T-helper 17 cell (primary cell): ENCODE measurements around the gene APOLD1. TPM values are rescaled to one million over a fixed set of nuclear protein-coding genes. Genes with fewer than 3 reads are reported as not detected.
"Not testable (repeated sequence)": the region's sequence is repeated elsewhere in the genome, so short reads cannot be mapped to it uniquely, and the experiment has no call there.

ENCODE experiments used
- ATAC-seq: fragments of 150-1000 bp; cut with Tn5 transposase; 2 replicates; pipeline ENCODE4 v1.10.0; 2021; ENCODE audit warnings: mild to moderate bottlenecking, moderate library complexity
- DNase-seq, 3 donors: peaks; one replicate each; pipeline versions ENCODE4 v3.0.0 to v3.0.0-alpha.2; 2020 to 2021
- H3K9me3 ChIP-seq: one replicate; pipeline ENCODE4 v1.7.0; 2013; ENCODE audit warnings: low read length, mild to moderate bottlenecking; ENCODE audit not compliant: control insufficient read depth, poor library complexity, severe bottlenecking
- H3K27ac Mint-ChIP-seq: one replicate; pipeline ENCODE4 v1.8.0; 2022; ENCODE audit warnings: mild to moderate bottlenecking, moderate library complexity, mixed read lengths
- H3K27me3 Mint-ChIP-seq: one replicate; pipeline ENCODE4 v1.8.0; 2022; ENCODE audit warnings: mixed read lengths
- H3K36me3 Mint-ChIP-seq: one replicate; pipeline ENCODE4 v1.8.0; 2022; ENCODE audit warnings: low read depth, mixed read lengths
- H3K4me1 Mint-ChIP-seq: one replicate; pipeline ENCODE4 v1.8.0; 2022; ENCODE audit warnings: mild to moderate bottlenecking, mixed read lengths
- H3K4me3 Mint-ChIP-seq: one replicate; pipeline ENCODE4 v1.8.0; 2022; ENCODE audit warnings: mild to moderate bottlenecking, moderate library complexity, mixed read lengths
- total RNA-seq, 4 donors: library from RNA in 2 of 4; stranded (reverse) in 2 of 4; gene quantifications; one replicate each; pipeline ENCODE4 v1.2.3 and lab custom pipeline; 2022 to 2026

APOLD1 gene
- total RNA-seq = 1 to 10 TPM; 3.1 to 5.1 TPM
- total RNA-seq (lab: John Stamatoyannopoulos, UW) = 3.7 to 9.0 reads per million in 2 donors

- DNase-seq = no peak
- no peak within 1 kb of the TSS for H3K27ac Mint-ChIP-seq
- no peaks in the 10 kb centered on the region for H3K9me3 ChIP-seq
Measured at GRCh38 chr12:12784911-12785814, at the start of gene APOLD1. APOLD1 (plus strand) TSS chr12:12785659; CDS start chr12:12785692, 33 bp downstream.

GRCh38 chr12:12736759-12737676, 48.4 kb upstream of the APOLD1 start:
- H3K4me3 Mint-ChIP-seq = peak overlapping the region; percentile 81
- no peaks in the 10 kb centered on the region for H3K9me3 ChIP-seq
- DNase-seq = peak in 1 of 3 donors; percentile 17
- no peaks in the 10 kb centered on the region for H3K27me3 Mint-ChIP-seq
- peak; percentile 84 for ATAC-seq
- H3K27ac Mint-ChIP-seq = peak overlapping the region; percentile 95
- peaks cover 4% of the 10 kb centered on the region for H3K36me3 Mint-ChIP-seq
- H3K4me1 Mint-ChIP-seq = peaks cover 30% of the 10 kb centered on the region

More at GRCh38 chr12:12784911-12785814, at the start of gene APOLD1:
- peak within 1 kb of the TSS; percentile 89 for H3K4me3 Mint-ChIP-seq
- no peak for ATAC-seq
- H3K4me1 Mint-ChIP-seq = peaks cover 12% of the 10 kb centered on the region
- no peaks in the 10 kb centered on the region for H3K27me3 Mint-ChIP-seq
- H3K36me3 Mint-ChIP-seq = peaks cover 3% of the 10 kb centered on the region

- not testable (repeated sequence) for H3K4me3 Mint-ChIP-seq, ATAC-seq, DNase-seq, H3K36me3 Mint-ChIP-seq, H3K27me3 Mint-ChIP-seq, H3K9me3 ChIP-seq
- H3K27ac Mint-ChIP-seq = peak overlapping the region; percentile 95
- H3K4me1 Mint-ChIP-seq = peaks cover 30% of the 10 kb centered on the region
Measured at GRCh38 chr12:12738152-12738551, 47.3 kb upstream of the APOLD1 start.

GRCh38 chr12:12741660-12742059, 43.8 kb upstream of the APOLD1 start:
- ATAC-seq = no peak
- peaks cover 8% of the 10 kb centered on the region for H3K36me3 Mint-ChIP-seq

GRCh38 chr12:12744546-12745305, 40.7 kb upstream of the APOLD1 start:
- Mint-ChIP-seq H3K4me3 (no peak overlapping the region), H3K4me1 (peaks cover 20% of the 10 kb centered on the region), H3K27ac (no peak overlapping the region), H3K27me3 (no peaks in the 10 kb centered on the region), H3K36me3 (peaks cover 9% of the 10 kb centered on the region)
- H3K9me3 ChIP-seq = no peaks in the 10 kb centered on the region
- no peak for ATAC-seq
- DNase-seq = no peak

More at GRCh38 chr12:12741660-12742059, 43.8 kb upstream of the APOLD1 start:
- no peaks in the 10 kb centered on the region for H3K9me3 ChIP-seq
- Mint-ChIP-seq H3K27me3 (no peaks in the 10 kb centered on the region), H3K4me1 (peaks cover 29% of the 10 kb centered on the region), H3K27ac (no peak overlapping the region), H3K4me3 (no peak overlapping the region)
- no peak for DNase-seq

GRCh38 chr12:12745576-12746211, 39.8 kb upstream of the APOLD1 start:
- Mint-ChIP-seq H3K27me3 (no peaks in the 10 kb centered on the region), H3K27ac (no peak overlapping the region), H3K4me1 (peaks cover 20% of the 10 kb centered on the region), H3K4me3 (no peak overlapping the region), H3K36me3 (peaks cover 9% of the 10 kb centered on the region)
- no peak for DNase-seq
- no peaks in the 10 kb centered on the region for H3K9me3 ChIP-seq
- ATAC-seq = no peak

- H3K9me3 ChIP-seq = no peaks in the 10 kb centered on the region
- Mint-ChIP-seq H3K36me3 (peaks cover 9% of the 10 kb centered on the region), H3K27ac (peak overlapping the region; percentile 44), H3K4me1 (peaks cover 20% of the 10 kb centered on the region), H3K27me3 (no peaks in the 10 kb centered on the region), H3K4me3 (no peak overlapping the region)
- no peak for ATAC-seq
- DNase-seq = no peak
Measured at GRCh38 chr12:12747278-12747677, 38.2 kb upstream of the APOLD1 start.

- no peaks in the 10 kb centered on the region for H3K9me3 ChIP-seq
- H3K4me3 Mint-ChIP-seq = no peak overlapping the region
- H3K4me1 Mint-ChIP-seq = peaks cover 20% of the 10 kb centered on the region
- DNase-seq (no peak), ATAC-seq (no peak)
- no peaks in the 10 kb centered on the region for H3K27me3 Mint-ChIP-seq
- H3K27ac Mint-ChIP-seq = peak overlapping the region; percentile 44
- peaks cover 9% of the 10 kb centered on the region for H3K36me3 Mint-ChIP-seq
Measured at GRCh38 chr12:12748044-12748443, 37.4 kb upstream of the APOLD1 start.

GRCh38 chr12:12749433-12749832, 36.0 kb upstream of the APOLD1 start:
- H3K27me3 Mint-ChIP-seq = no peaks in the 10 kb centered on the region
- ATAC-seq (no peak), DNase-seq (no peak)
- H3K4me3 Mint-ChIP-seq = no peak overlapping the region
- H3K4me1 Mint-ChIP-seq = peaks cover 18% of the 10 kb centered on the region
- peaks cover 6% of the 10 kb centered on the region for H3K36me3 Mint-ChIP-seq
- H3K9me3 ChIP-seq = no peaks in the 10 kb centered on the region
- H3K27ac Mint-ChIP-seq = no peak overlapping the region

- H3K36me3 Mint-ChIP-seq = no peaks in the 10 kb centered on the region
- ATAC-seq (no peak), DNase-seq (no peak)
- H3K9me3 ChIP-seq = no peaks in the 10 kb centered on the region
- H3K27me3 Mint-ChIP-seq = no peaks in the 10 kb centered on the region
- H3K27ac Mint-ChIP-seq = no peak overlapping the region
- no peak overlapping the region for H3K4me3 Mint-ChIP-seq
- peaks cover 9% of the 10 kb centered on the region for H3K4me1 Mint-ChIP-seq
Measured at GRCh38 chr12:12755923-12756322, 29.5 kb upstream of the APOLD1 start.

GRCh38 chr12:12757121-12757520, 28.3 kb upstream of the APOLD1 start:
- H3K4me1 Mint-ChIP-seq = peaks cover 9% of the 10 kb centered on the region
- DNase-seq (no peak), ATAC-seq (no peak)
- H3K9me3 ChIP-seq = no peaks in the 10 kb centered on the region
- H3K36me3 Mint-ChIP-seq = peaks cover 3% of the 10 kb centered on the region
- H3K27me3 Mint-ChIP-seq = no peaks in the 10 kb centered on the region
- peak overlapping the region; percentile 60 for H3K27ac Mint-ChIP-seq
- H3K4me3 Mint-ChIP-seq = no peak overlapping the region

- no peaks in the 10 kb centered on the region for H3K9me3 ChIP-seq
- Mint-ChIP-seq H3K27ac (no peak overlapping the region), H3K36me3 (peaks cover 3% of the 10 kb centered on the region), H3K27me3 (no peaks in the 10 kb centered on the region), H3K4me3 (no peak overlapping the region), H3K4me1 (peaks cover 12% of the 10 kb centered on the region)
- no peak for ATAC-seq
- no peak for DNase-seq
Measured at GRCh38 chr12:12759234-12759915, 26.1 kb upstream of the APOLD1 start.
